Iris pigment epithelial cell (primary cell): ENCODE data around the gene SPI1.
A peak's percentile ranks its signal among the peaks of the same experiment; 100 is the strongest.

ENCODE experiments used
- DNase-seq: peaks from one replicate; pipeline ENCODE4 v3.0.0-alpha.2; 2011; ENCODE audit warnings: low read depth

SPI1 gene

GRCh38 chr11:47406896-47407745 lies 28.8 kb upstream of the SPI1 start:
- peak; percentile 54 for DNase-seq

- DNase-seq = no peak
Observed at GRCh38 chr11:47403571-47403970, 25.2 kb upstream of the SPI1 start.

- no peak for DNase-seq
Observed at GRCh38 chr11:47403135-47403534, 24.8 kb upstream of the SPI1 start.

GRCh38 chr11:47400768-47401279 lies 22.5 kb upstream of the SPI1 start:
- DNase-seq = no peak

- no peak for DNase-seq
Observed at GRCh38 chr11:47399860-47400767, 21.8 kb upstream of the SPI1 start.

- no peak for DNase-seq
Observed at GRCh38 chr11:47398551-47398950, 20.2 kb upstream of the SPI1 start.

- DNase-seq = no peak
Observed at GRCh38 chr11:47398011-47398410, 19.7 kb upstream of the SPI1 start.

- DNase-seq = no peak
Observed at GRCh38 chr11:47396049-47396320, 17.6 kb upstream of the SPI1 start.

GRCh38 chr11:47395223-47396048 lies 17.1 kb upstream of the SPI1 start:
- DNase-seq = no peak

GRCh38 chr11:47394322-47395222 lies 16.2 kb upstream of the SPI1 start:
- DNase-seq = peak; percentile 92

GRCh38 chr11:47394050-47394321 lies 15.6 kb upstream of the SPI1 start:
- no peak for DNase-seq

- peak; percentile 84 for DNase-seq
Observed at GRCh38 chr11:47393163-47394049, 15.1 kb upstream of the SPI1 start.

- no peak for DNase-seq
Observed at GRCh38 chr11:47392546-47393162, 14.3 kb upstream of the SPI1 start.

GRCh38 chr11:47391711-47392432 lies 13.5 kb upstream of the SPI1 start:
- no peak for DNase-seq

GRCh38 chr11:47391077-47391583 lies 12.8 kb upstream of the SPI1 start:
- DNase-seq = no peak

- no peak for DNase-seq
Observed at GRCh38 chr11:47390422-47390760, 12.0 kb upstream of the SPI1 start.

- DNase-seq = no peak
Observed at GRCh38 chr11:47389577-47390421, 11.5 kb upstream of the SPI1 start.
